Osteocyte (in vitro differentiated cells): ENCODE data around the gene USP40. TPM values are rescaled to one million over a fixed set of nuclear protein-coding genes. Genes with fewer than 3 reads are reported as not detected.

Experiments
- DNase-seq: peaks from one replicate; pipeline ENCODE4 v3.0.0; 2021; ENCODE audit warnings: mixed read lengths; ENCODE audit not compliant: unreplicated experiment; ENCODE audit errors: extremely low spot score
- H3K27ac Mint-ChIP-seq: one replicate; pipeline ENCODE4 v1.8.0; 2021; ENCODE audit warnings: mild to moderate bottlenecking, mixed read lengths; ENCODE audit not compliant: unreplicated experiment
- H3K27me3 Mint-ChIP-seq: one replicate; pipeline ENCODE4 v1.8.0; 2021; ENCODE audit warnings: mixed read lengths; ENCODE audit not compliant: unreplicated experiment
- H3K36me3 Mint-ChIP-seq: one replicate; pipeline ENCODE4 v1.8.0; 2021; ENCODE audit warnings: mixed read lengths; ENCODE audit not compliant: unreplicated experiment
- H3K4me1 Mint-ChIP-seq: one replicate; pipeline ENCODE4 v1.8.0; 2021; ENCODE audit warnings: mixed read lengths; ENCODE audit not compliant: unreplicated experiment
- H3K4me3 Mint-ChIP-seq: one replicate; pipeline ENCODE4 v1.8.0; 2021; ENCODE audit warnings: mild to moderate bottlenecking, moderate library complexity, mixed read lengths; ENCODE audit not compliant: unreplicated experiment
- H3K9me3 Mint-ChIP-seq: one replicate; pipeline ENCODE4 v1.8.0; 2021; ENCODE audit warnings: mixed read lengths; ENCODE audit not compliant: unreplicated experiment
- total RNA-seq: library from RNA; stranded (reverse); gene quantifications from 2 replicates; pipeline ENCODE4 v1.2.1, GENCODE V29; 2021
- TF ChIP-seq, protein P1 (sequence below): fragments of 200-600 bp; sonication (generic); IDR thresholded peaks from 2 replicates; pipeline ENCODE4 v1.5.0; 2021; ENCODE audit warnings: antibody characterized with exemption, mild to moderate bottlenecking, moderate library complexity

USP40 gene
- total RNA-seq, 1 donor from 2014 or later = 36.4 TPM

DNA sequence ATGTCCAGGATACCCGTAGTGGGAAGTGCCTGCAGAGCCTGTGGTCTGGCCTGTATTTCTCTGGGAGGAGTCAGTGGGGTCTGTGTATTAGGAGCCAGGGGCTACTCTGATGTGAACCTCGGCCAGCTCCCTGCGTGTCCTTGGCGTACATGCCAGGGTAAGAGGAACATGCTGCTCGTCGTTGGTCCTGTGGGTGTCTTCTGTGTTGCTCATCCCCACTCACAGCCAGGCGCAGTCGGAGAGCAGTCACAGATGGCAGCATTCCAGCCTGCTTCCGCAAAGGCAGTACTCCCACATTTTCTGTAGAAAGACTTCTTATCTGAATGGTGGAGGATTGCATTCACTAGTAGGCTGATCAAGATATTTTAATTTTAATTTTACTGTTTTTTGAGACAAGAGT, 127.4 kb downstream of the USP40 start:
- Mint-ChIP-seq H3K27ac (no peak overlapping the region), H3K36me3 (peaks cover 35% of the 10 kb centered on the region), H3K27me3 (no peaks in the 10 kb centered on the region), H3K4me3 (no peak overlapping the region), H3K4me1 (peaks cover 8% of the 10 kb centered on the region), H3K9me3 (no peaks in the 10 kb centered on the region)
- TF ChIP-seq, protein P1, sequence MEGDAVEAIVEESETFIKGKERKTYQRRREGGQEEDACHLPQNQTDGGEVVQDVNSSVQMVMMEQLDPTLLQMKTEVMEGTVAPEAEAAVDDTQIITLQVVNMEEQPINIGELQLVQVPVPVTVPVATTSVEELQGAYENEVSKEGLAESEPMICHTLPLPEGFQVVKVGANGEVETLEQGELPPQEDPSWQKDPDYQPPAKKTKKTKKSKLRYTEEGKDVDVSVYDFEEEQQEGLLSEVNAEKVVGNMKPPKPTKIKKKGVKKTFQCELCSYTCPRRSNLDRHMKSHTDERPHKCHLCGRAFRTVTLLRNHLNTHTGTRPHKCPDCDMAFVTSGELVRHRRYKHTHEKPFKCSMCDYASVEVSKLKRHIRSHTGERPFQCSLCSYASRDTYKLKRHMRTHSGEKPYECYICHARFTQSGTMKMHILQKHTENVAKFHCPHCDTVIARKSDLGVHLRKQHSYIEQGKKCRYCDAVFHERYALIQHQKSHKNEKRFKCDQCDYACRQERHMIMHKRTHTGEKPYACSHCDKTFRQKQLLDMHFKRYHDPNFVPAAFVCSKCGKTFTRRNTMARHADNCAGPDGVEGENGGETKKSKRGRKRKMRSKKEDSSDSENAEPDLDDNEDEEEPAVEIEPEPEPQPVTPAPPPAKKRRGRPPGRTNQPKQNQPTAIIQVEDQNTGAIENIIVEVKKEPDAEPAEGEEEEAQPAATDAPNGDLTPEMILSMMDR = no peak
- no peak for DNase-seq

DNA sequence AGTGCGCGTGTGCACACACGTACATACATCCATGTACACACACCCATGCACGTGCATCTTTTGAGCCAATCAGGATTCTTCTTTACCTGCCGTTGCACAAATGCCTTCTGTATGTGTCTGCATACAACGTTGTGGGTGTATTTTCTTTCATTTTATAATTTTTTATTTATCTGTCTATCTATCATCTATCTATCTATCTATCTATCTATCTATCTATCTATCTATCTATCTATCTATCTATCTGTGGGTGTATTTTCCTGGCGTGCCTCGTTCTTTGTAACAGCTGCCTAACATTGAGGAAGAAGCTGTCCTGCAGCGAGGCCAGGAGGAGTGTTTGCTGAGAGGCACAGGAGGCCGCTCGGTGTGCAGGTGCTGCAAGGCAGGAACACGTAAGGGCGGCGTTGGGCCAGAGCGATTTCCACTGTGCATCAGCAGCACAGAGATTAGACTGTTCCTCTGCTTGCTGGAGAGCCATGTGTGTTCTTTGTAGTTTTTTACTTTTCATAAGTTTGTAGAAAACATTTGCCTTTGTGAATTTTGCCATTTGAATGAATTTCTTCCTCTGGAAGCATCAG, 127.9 kb downstream of the USP40 start:
- TF ChIP-seq, protein P1 = no peak
- Mint-ChIP-seq H3K4me1 (peaks cover 6% of the 10 kb centered on the region), H3K36me3 (peaks cover 35% of the 10 kb centered on the region), H3K27ac (no peak overlapping the region), H3K9me3 (no peaks in the 10 kb centered on the region), H3K4me3 (no peak overlapping the region), H3K27me3 (no peaks in the 10 kb centered on the region)
- DNase-seq = no peak

- Mint-ChIP-seq H3K36me3 (peaks cover 32% of the 10 kb centered on the region), H3K4me1 (peaks cover 1% of the 10 kb centered on the region), H3K27ac (no peak overlapping the region), H3K9me3 (peaks cover 5% of the 10 kb centered on the region), H3K27me3 (no peaks in the 10 kb centered on the region), H3K4me3 (no peak overlapping the region)
- DNase-seq = no peak
- TF ChIP-seq, protein P1 = no peak
Measured at GRCh38 chr2:233437439-233437955, 129.1 kb downstream of the USP40 start.

DNA sequence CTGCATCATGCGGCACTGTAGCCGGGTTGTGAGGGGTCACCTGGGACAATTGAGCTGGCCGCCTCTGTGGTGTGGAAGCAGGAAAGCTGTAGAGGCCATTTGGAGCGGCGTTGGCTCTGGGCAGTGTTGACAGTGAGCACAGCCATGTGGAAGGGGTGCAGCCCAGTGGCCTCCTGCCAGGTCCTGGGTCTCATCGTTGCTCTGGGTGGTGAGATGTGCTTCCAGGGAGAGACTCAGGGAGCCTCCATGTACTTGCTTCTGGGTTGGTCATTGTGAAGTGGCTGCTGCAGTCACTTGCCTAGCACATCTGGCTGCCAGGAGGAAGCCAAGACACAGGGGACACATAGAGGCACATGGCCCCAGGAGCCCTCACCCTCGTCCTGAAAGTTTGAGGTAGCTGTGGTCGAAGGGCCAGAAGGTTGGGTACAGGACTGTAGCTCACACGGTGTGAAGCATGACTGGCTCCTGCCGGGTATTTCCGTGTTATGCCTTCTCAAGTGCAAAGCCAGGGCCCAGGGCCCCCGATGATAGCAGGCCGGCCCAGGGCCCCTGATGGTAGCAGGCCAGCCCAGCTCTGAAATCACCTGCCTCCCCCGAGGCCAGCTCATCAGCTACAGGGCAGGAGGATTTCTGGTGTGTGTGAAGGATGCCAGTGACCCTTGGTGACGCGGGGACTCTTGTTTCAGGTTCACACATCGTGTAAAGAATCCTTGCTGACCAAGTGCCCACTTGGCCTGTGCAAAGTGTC, 129.7 kb downstream of the USP40 start:
- TF ChIP-seq, protein P1 = no peak
- Mint-ChIP-seq H3K36me3 (peaks cover 32% of the 10 kb centered on the region), H3K4me1 (peaks cover 2% of the 10 kb centered on the region), H3K9me3 (peaks cover 6% of the 10 kb centered on the region), H3K27ac (no peak overlapping the region), H3K4me3 (no peak overlapping the region), H3K27me3 (no peaks in the 10 kb centered on the region)
- DNase-seq = no peak

DNA sequence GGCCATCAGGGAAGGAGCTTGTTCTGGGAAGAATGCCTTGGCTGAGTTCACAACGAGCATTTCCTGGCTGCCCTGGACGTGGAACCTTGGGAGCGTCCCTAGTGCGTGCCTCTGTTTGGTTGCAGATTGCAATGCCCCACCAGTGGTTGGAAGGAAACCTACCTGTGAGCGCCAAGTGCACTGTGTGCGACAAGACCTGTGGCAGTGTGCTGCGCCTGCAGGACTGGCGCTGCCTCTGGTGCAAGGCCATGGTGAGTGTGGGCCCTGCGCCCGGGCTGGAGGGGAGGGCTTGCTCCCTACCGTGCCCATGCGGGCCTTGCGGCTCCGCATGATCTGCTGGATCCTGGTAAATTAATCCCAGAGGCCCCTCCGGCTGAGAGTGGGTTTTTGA, 130.4 kb downstream of the USP40 start:
- H3K27me3 Mint-ChIP-seq = no peaks in the 10 kb centered on the region
- DNase-seq = no peak
- H3K27ac Mint-ChIP-seq = no peak overlapping the region
- TF ChIP-seq, protein P1 = no peak
- H3K9me3 Mint-ChIP-seq = peaks cover 6% of the 10 kb centered on the region
- H3K36me3 Mint-ChIP-seq = peaks cover 34% of the 10 kb centered on the region
- no peak overlapping the region for H3K4me3 Mint-ChIP-seq
- H3K4me1 Mint-ChIP-seq = peaks cover 3% of the 10 kb centered on the region
